HCT116 (cell line): ENCODE measurements around the gene ADGRG4. TPM values are rescaled to one million over a fixed set of nuclear protein-coding genes. Genes with fewer than 3 reads are reported as not detected.

ENCODE experiments used
- ATAC-seq: fragments of 200-7000 bp; cut with Tn5 transposase; 2 replicates; pipeline ENCODE4 v1.9.1; 2020; ENCODE audit warnings: mild to moderate bottlenecking, moderate library complexity
- BruUV-seq: library from RNA; stranded (reverse); fragments of 400-500 nt; replicated peaks from 2 replicates; lab custom pipeline; 2021; lab: Mats Ljungman, UMichigan
- CTCF ChIA-PET: fragments of 300-600 bp; sonication (Branson Sonifier 250); formaldehyde crosslinking; loops from one replicate; lab custom pipeline; 2021; ENCODE audit warnings: antibody characterized with exemption; lab: Charles Lee
- POLR2A ChIA-PET: fragments of 300-600, 350-600 bp; sonication (Branson Sonifier 250); formaldehyde crosslinking; loops from one replicate; lab custom pipeline; 2021; ENCODE audit warnings: antibody characterized with exemption; lab: Charles Lee
- RAD21 ChIA-PET, 2 experiments: fragments of 300-600 bp; sonication (Branson Sonifier 250); formaldehyde crosslinking; loops; one replicate each; lab custom pipeline; 2023; ENCODE audit warnings: low total read pairs in 2 of 2; ENCODE audit not compliant: uncharacterized antibody in 2 of 2, unreplicated experiment in 2 of 2, low non-redundant PET in 1 of 2; lab: Charles Lee
- DNase-seq: peaks from one replicate; pipeline ENCODE4 v3.0.0-alpha.2; 2010; ENCODE audit warnings: low read depth, low spot score
- H2AFZ ChIP-seq: fragments of 200-600 bp; shearing (Covaris generic), sonication (generic); 2 replicates; pipeline ENCODE4 v1.6.1; 2017; ENCODE audit warnings: low read depth, mixed run types, mixed read lengths, antibody characterized with exemption, low read length; ENCODE audit not compliant: poor library complexity, severe bottlenecking
- H3K27ac ChIP-seq: 2 replicates; pipeline ENCODE4 v1.5.1; 2012; ENCODE audit warnings: low read depth, low read length
- H3K27me3 ChIP-seq: fragments of 200-600 bp; sonication (generic); 2 replicates; pipeline ENCODE4 v1.6.1; 2016; ENCODE audit warnings: mixed run types, low read length, mixed read lengths; ENCODE audit not compliant: insufficient read depth
- H3K36me3 ChIP-seq, 2 experiments: fragments of 200-500 bp in 1 of 2; fragments of 200-600 bp in 1 of 2; sonication (Bioruptor generic) in 1 of 2; sonication (generic) in 1 of 2; 2 replicates each; pipeline versions ENCODE4 v1.5.1 to v1.6.1; 2014 to 2016; ENCODE audit warnings: low read length in 2 of 2, inconsistent platforms in 1 of 2, mixed read lengths in 1 of 2, mixed run types in 1 of 2; ENCODE audit not compliant: insufficient read depth in 2 of 2, control insufficient read depth in 1 of 2
- H3K4me1 ChIP-seq, 2 experiments: fragments of 200-600 bp in 1 of 2; sonication (generic) in 1 of 2; 2 replicates each; pipeline versions ENCODE4 v1.5.1 to v1.6.1; 2012 to 2017; ENCODE audit warnings: low read length in 2 of 2, inconsistent platforms in 1 of 2, mild to moderate bottlenecking in 1 of 2, mixed read lengths in 1 of 2, mixed run types in 1 of 2, moderate library complexity in 1 of 2; ENCODE audit not compliant: insufficient read depth in 2 of 2, control insufficient read depth in 1 of 2
- H3K4me2 ChIP-seq: fragments of 200-600 bp; sonication (generic); 2 replicates; pipeline ENCODE4 v1.6.1; 2017; ENCODE audit warnings: mixed run types, low read length, mixed read lengths
- H3K4me3 ChIP-seq, 2 experiments: fragments of 200-600 bp in 1 of 2; sonication (generic) in 1 of 2; replicated peaks in 1 of 2; 2 replicates each; pipeline ENCODE4 v1.5.1; 2011 to 2016; ENCODE audit warnings: low read length in 2 of 2, control low read depth in 1 of 2, low read depth in 1 of 2, mild to moderate bottlenecking in 1 of 2, mixed read lengths in 1 of 2, mixed run types in 1 of 2
- H3K79me2 ChIP-seq: fragments of 200-600 bp; sonication (generic); 2 replicates; pipeline ENCODE4 v1.6.1; 2017; ENCODE audit warnings: mild to moderate bottlenecking, mixed run types, low read length, moderate library complexity, mixed read lengths; ENCODE audit not compliant: insufficient read depth
- H3K9ac ChIP-seq: fragments of 200-600 bp; sonication (generic); 2 replicates; pipeline ENCODE4 v1.6.1; 2016; ENCODE audit warnings: low read length, mixed read lengths
- H3K9me2 ChIP-seq: fragments of 200-600 bp; sonication (generic), shearing (Covaris generic); 2 replicates; pipeline ENCODE4 v1.6.1; 2017; ENCODE audit warnings: mixed run types, mild to moderate bottlenecking, moderate library complexity; ENCODE audit not compliant: insufficient read depth
- H3K9me3 ChIP-seq, 2 experiments: fragments of 200-500 bp in 1 of 2; fragments of 200-600 bp in 1 of 2; sonication (Bioruptor generic) in 1 of 2; sonication (generic) in 1 of 2; 2 replicates each; pipeline ENCODE4 v1.6.1; 2014 to 2017; ENCODE audit warnings: low read length in 2 of 2, mixed read lengths in 2 of 2, inconsistent platforms in 1 of 2, low read depth in 1 of 2, mild to moderate bottlenecking in 1 of 2, mixed run types in 1 of 2, moderate library complexity in 1 of 2; ENCODE audit not compliant: control insufficient read depth in 1 of 2, insufficient read depth in 1 of 2
- H4K20me1 ChIP-seq: fragments of 200-600 bp; sonication (generic), shearing (Covaris generic); 2 replicates; pipeline ENCODE4 v1.6.1; 2017; ENCODE audit warnings: mixed run types, mild to moderate bottlenecking, moderate library complexity; ENCODE audit not compliant: insufficient read depth
- EZH2 ChIP-seq: fragments of 200-600 bp; sonication (generic); IDR thresholded peaks from 2 replicates; pipeline ENCODE4 v1.6.1; 2017; ENCODE audit warnings: antibody characterized with exemption, mixed run types
- FOSL1 ChIP-seq: IDR thresholded peaks from 2 replicates; pipeline ENCODE4 v1.6.1; 2012; ENCODE audit warnings: low read depth
- JUND ChIP-seq: IDR thresholded peaks from 2 replicates; pipeline ENCODE4 v1.6.1; 2012
- POLR2AphosphoS5 ChIP-seq: IDR thresholded peaks from 2 replicates; pipeline ENCODE4 v1.6.1; 2011; ENCODE audit warnings: mild to moderate bottlenecking, low read depth, low read length, moderate library complexity
- RAD21 ChIP-seq: IDR thresholded peaks from 2 replicates; pipeline ENCODE4 v1.6.1; 2012; ENCODE audit warnings: low read depth, mild to moderate bottlenecking
- SIN3A ChIP-seq: IDR thresholded peaks from 2 replicates; pipeline ENCODE4 v1.6.1; 2012; ENCODE audit warnings: low read depth
- SP1 ChIP-seq: IDR thresholded peaks from 2 replicates; pipeline ENCODE4 v1.6.1; 2012; ENCODE audit warnings: low read depth
- SRF ChIP-seq: IDR thresholded peaks from 2 replicates; pipeline ENCODE4 v1.6.1; 2012; ENCODE audit warnings: low read depth
- TCF7L2 ChIP-seq: IDR thresholded peaks from 2 replicates; pipeline ENCODE4 v1.7.0; 2011; ENCODE audit warnings: borderline replicate concordance, inconsistent platforms; ENCODE audit not compliant: insufficient read depth, insufficient read length; ENCODE audit errors: extremely low read depth
- YY1 ChIP-seq: IDR thresholded peaks from 2 replicates; pipeline ENCODE4 v1.6.1; 2011; ENCODE audit warnings: low read length, low read depth, moderate library complexity, mild to moderate bottlenecking; ENCODE audit not compliant: insufficient replicate concordance; ENCODE audit errors: extremely low read depth
- ZFX ChIP-seq: fragments of 450-650 bp; IDR thresholded peaks from 2 replicates; pipeline ENCODE4 v1.6.1; 2017
- intact Hi-C: fragments of 100-400 bp; cut with micrococcal nuclease; formaldehyde crosslinking; loops from 2 replicates; pipeline ENCODE4 v1.10.0; 2022
- total RNA-seq: library from RNA; stranded (reverse); gene quantifications from one replicate; pipeline ENCODE4 v1.2.1, GENCODE V29; 2021; ENCODE audit not compliant: unreplicated experiment
- TF ChIP-seq, protein P1 (sequence below), 3 experiments: fragments of 200-600 bp in 1 of 3; sonication (generic) in 1 of 3; IDR thresholded peaks in 2 of 3; conservative IDR thresholded peaks in 1 of 3; 2 replicates each; pipeline ENCODE4 v1.5.1; 2012 to 2017; ENCODE audit warnings: low read depth in 2 of 3, low read length in 2 of 3, antibody characterized with exemption in 1 of 3, borderline replicate concordance in 1 of 3, control low read depth in 1 of 3, mild to moderate bottlenecking in 1 of 3, mixed read lengths in 1 of 3, mixed run types in 1 of 3, moderate library complexity in 1 of 3; ENCODE audit not compliant: insufficient read depth in 1 of 3
- TF ChIP-seq, protein P2 (sequence below): IDR thresholded peaks from 2 replicates; pipeline ENCODE4 v1.6.1; 2012; ENCODE audit warnings: low read depth

Gene ADGRG4
- total RNA-seq, 1 experiment from 2014 or later: not detected

- Histone ChIP-seq H3K4me2 (no peak overlapping the region), H4K20me1 (no peaks in the 10 kb centered on the region), H3K27ac (no peak overlapping the region), H3K4me1 (peaks cover 0 to 7% of the 10 kb centered on the region in 2 experiments; a peak in 2 of 4 replicates), H3K79me2 (no peaks in the 10 kb centered on the region)
- intact Hi-C loops: loop anchor here (10.0 kb wide), 1 partner anchor 97 kb away; no protein-coding TSS in a partner anchor
- ChIA-PET POLR2A (no interaction called here), RAD21 (no interaction called here), CTCF (no interaction called here)
- DNase-seq: no peak
- no peak for ATAC-seq
- TF ChIP-seq, protein P1, sequence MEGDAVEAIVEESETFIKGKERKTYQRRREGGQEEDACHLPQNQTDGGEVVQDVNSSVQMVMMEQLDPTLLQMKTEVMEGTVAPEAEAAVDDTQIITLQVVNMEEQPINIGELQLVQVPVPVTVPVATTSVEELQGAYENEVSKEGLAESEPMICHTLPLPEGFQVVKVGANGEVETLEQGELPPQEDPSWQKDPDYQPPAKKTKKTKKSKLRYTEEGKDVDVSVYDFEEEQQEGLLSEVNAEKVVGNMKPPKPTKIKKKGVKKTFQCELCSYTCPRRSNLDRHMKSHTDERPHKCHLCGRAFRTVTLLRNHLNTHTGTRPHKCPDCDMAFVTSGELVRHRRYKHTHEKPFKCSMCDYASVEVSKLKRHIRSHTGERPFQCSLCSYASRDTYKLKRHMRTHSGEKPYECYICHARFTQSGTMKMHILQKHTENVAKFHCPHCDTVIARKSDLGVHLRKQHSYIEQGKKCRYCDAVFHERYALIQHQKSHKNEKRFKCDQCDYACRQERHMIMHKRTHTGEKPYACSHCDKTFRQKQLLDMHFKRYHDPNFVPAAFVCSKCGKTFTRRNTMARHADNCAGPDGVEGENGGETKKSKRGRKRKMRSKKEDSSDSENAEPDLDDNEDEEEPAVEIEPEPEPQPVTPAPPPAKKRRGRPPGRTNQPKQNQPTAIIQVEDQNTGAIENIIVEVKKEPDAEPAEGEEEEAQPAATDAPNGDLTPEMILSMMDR (IDR thresholded peaks at IDR 0.05 in 2 of 3, conservative IDR thresholded peaks at IDR 0.05 in 1 of 3; ENCODE audit: borderline replicate concordance in 1 of 3, insufficient read depth in 1 of 3, low read depth in 2 of 3, low read length in 2 of 3): no peak
- TF ChIP-seq JUND (no peak), POLR2AphosphoS5 (no peak), EZH2 (no peak)
- TF ChIP-seq, all 23 proteins: peak for 0
- Histone ChIP-seq H2AFZ (no peak overlapping the region), H3K4me3 (no peak overlapping the region), H3K9ac (no peak overlapping the region), H3K36me3 (no peaks in the 10 kb centered on the region), H3K9me3 (no peaks in the 10 kb centered on the region), H3K9me2 (no peaks in the 10 kb centered on the region), H3K27me3 (no peaks in the 10 kb centered on the region)
- BruUV-seq: no TSS peak
Measured at GRCh38 chrX:136261321-136261720, 39.4 kb upstream of the ADGRG4 start.

DNA sequence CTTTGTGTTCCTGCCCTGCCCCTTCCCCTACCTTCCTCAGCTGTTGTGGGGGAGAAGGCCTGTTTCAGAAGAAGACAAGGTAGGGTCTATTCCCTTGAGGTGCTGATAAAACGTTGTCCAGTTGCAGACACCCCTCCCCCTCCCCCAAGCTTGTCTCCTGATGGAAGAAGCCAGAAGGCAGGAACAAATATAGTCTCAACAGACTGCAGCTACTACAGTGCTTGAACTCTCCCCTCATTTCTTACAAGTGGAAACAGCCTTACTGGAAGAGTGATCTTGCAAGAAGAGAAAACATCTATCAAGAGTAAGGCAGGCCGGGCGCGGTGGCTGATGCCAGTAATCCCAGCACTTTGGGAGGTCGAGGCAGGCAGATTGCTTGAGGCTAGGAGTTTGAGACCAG is 38.5 kb upstream of the ADGRG4 start:
- Histone ChIP-seq H3K27ac (no peak overlapping the region), H2AFZ (no peak overlapping the region), H3K79me2 (no peaks in the 10 kb centered on the region), H3K27me3 (no peaks in the 10 kb centered on the region), H3K36me3 (no peaks in the 10 kb centered on the region), H3K9me3 (no peaks in the 10 kb centered on the region), H3K9me2 (no peaks in the 10 kb centered on the region), H3K4me2 (no peak overlapping the region), H4K20me1 (no peaks in the 10 kb centered on the region), H3K4me1 (peaks cover 0 to 7% of the 10 kb centered on the region in 2 experiments; a peak in 2 of 4 replicates), H3K4me3 (no peak overlapping the region), H3K9ac (no peak overlapping the region)
- no TSS peak for BruUV-seq
- ChIA-PET CTCF (no interaction called here), RAD21 (no interaction called here), POLR2A (no interaction called here)
- DNase-seq (no peak), ATAC-seq (no peak)
- intact Hi-C loops: loop anchor here (10.0 kb wide), 1 partner anchor 97 kb away; no protein-coding TSS in a partner anchor
- TF ChIP-seq ZFX: no peak
- TF ChIP-seq FOSL1: no peak
- no peak for TF ChIP-seq RAD21
- no peak for TF ChIP-seq SIN3A
- TF ChIP-seq TCF7L2: no peak
- TF ChIP-seq, protein P2, sequence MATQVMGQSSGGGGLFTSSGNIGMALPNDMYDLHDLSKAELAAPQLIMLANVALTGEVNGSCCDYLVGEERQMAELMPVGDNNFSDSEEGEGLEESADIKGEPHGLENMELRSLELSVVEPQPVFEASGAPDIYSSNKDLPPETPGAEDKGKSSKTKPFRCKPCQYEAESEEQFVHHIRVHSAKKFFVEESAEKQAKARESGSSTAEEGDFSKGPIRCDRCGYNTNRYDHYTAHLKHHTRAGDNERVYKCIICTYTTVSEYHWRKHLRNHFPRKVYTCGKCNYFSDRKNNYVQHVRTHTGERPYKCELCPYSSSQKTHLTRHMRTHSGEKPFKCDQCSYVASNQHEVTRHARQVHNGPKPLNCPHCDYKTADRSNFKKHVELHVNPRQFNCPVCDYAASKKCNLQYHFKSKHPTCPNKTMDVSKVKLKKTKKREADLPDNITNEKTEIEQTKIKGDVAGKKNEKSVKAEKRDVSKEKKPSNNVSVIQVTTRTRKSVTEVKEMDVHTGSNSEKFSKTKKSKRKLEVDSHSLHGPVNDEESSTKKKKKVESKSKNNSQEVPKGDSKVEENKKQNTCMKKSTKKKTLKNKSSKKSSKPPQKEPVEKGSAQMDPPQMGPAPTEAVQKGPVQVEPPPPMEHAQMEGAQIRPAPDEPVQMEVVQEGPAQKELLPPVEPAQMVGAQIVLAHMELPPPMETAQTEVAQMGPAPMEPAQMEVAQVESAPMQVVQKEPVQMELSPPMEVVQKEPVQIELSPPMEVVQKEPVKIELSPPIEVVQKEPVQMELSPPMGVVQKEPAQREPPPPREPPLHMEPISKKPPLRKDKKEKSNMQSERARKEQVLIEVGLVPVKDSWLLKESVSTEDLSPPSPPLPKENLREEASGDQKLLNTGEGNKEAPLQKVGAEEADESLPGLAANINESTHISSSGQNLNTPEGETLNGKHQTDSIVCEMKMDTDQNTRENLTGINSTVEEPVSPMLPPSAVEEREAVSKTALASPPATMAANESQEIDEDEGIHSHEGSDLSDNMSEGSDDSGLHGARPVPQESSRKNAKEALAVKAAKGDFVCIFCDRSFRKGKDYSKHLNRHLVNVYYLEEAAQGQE: no peak
- TF ChIP-seq SP1: no peak
- TF ChIP-seq YY1: no peak
- TF ChIP-seq SRF: no peak
